WTC11 (cell line): Measurements from ENCODE around the gene UBE2E1. TPM values are rescaled to one million over a fixed set of nuclear protein-coding genes. Genes with fewer than 3 reads are reported as not detected.
A peak's percentile ranks its signal among the peaks of the same experiment; 100 is the strongest.

Source experiments
- ATAC-seq: fragments of 200-7000 bp; cut with Tn5 transposase; 2 replicates; pipeline ENCODE4 v1.10.0; 2021; ENCODE audit warnings: mild to moderate bottlenecking, moderate library complexity
- CTCF ChIA-PET: fragments of 300-600 bp; sonication (Branson Sonifier 250); formaldehyde crosslinking; loops from one replicate; lab custom pipeline; 2021; ENCODE audit warnings: antibody characterized with exemption; lab: Charles Lee
- POLR2A ChIA-PET: fragments of 350-600 bp; sonication (Branson Sonifier 250); formaldehyde crosslinking; loops from one replicate; lab custom pipeline; 2021; ENCODE audit warnings: antibody characterized with exemption; lab: Charles Lee
- DNase-seq: peaks from one replicate; pipeline ENCODE4 v3.0.0; 2021; ENCODE audit warnings: low spot score
- H3K27ac Mint-ChIP-seq: 2 replicates; pipeline ENCODE4 v1.8.0; 2021; ENCODE audit warnings: mixed read lengths
- H3K27me3 Mint-ChIP-seq: 2 replicates; pipeline ENCODE4 v1.8.0; 2021; ENCODE audit warnings: low read depth, mild to moderate bottlenecking, moderate library complexity, mixed read lengths
- H3K36me3 Mint-ChIP-seq: 2 replicates; pipeline ENCODE4 v1.8.0; 2021; ENCODE audit warnings: mixed read lengths
- H3K4me1 Mint-ChIP-seq: 2 replicates; pipeline ENCODE4 v1.8.0; 2022; ENCODE audit warnings: mixed read lengths
- H3K4me3 Mint-ChIP-seq: 2 replicates; pipeline ENCODE4 v1.8.0; 2021; ENCODE audit warnings: mild to moderate bottlenecking, moderate library complexity, mixed read lengths
- H3K9me3 Mint-ChIP-seq: 2 replicates; pipeline ENCODE4 v1.8.0; 2021; ENCODE audit warnings: mixed read lengths
- ATF1 ChIP-seq: sonication (generic); formaldehyde crosslinking; IDR thresholded peaks from 2 replicates; pipeline ENCODE4 v1.8.1; 2023; ENCODE audit warnings: mild to moderate bottlenecking, moderate library complexity, missing genetic modification reagents
- ATF2 ChIP-seq: sonication (generic); formaldehyde crosslinking; IDR thresholded peaks from 2 replicates; pipeline ENCODE4 v1.8.1; 2022; ENCODE audit warnings: low read depth, missing genetic modification reagents, borderline replicate concordance
- ATF6 ChIP-seq: sonication (generic); formaldehyde crosslinking; IDR thresholded peaks from 2 replicates; pipeline ENCODE4 v1.8.1; 2023; ENCODE audit warnings: mild to moderate bottlenecking, missing genetic modification reagents
- CDX4 ChIP-seq: fragments of 250-450 bp; sonication (Bioruptor Pico); IDR thresholded peaks from 2 replicates; pipeline ENCODE4 v1.9.0; 2021; ENCODE audit warnings: moderate library complexity, mild to moderate bottlenecking, inconsistent platforms, borderline replicate concordance
- CREM ChIP-seq: sonication (generic); formaldehyde crosslinking; IDR thresholded peaks from 2 replicates; pipeline ENCODE4 v1.8.1; 2022; ENCODE audit warnings: mild to moderate bottlenecking, missing genetic modification reagents, moderate library complexity
- E2F1 ChIP-seq: sonication (generic); formaldehyde crosslinking; IDR thresholded peaks from 2 replicates; pipeline ENCODE4 v1.8.0; 2022; ENCODE audit warnings: mild to moderate bottlenecking, missing genetic modification reagents
- ETV6 ChIP-seq: sonication (generic); formaldehyde crosslinking; IDR thresholded peaks from 2 replicates; pipeline ENCODE4 v1.8.1; 2022; ENCODE audit warnings: mild to moderate bottlenecking, missing genetic modification reagents
- FOXJ3 ChIP-seq: sonication (generic); formaldehyde crosslinking; IDR thresholded peaks from 2 replicates; pipeline ENCODE4 v1.9.0; 2021; ENCODE audit warnings: missing genetic modification reagents, mild to moderate bottlenecking, borderline replicate concordance
- FOXP1 ChIP-seq: sonication (generic); formaldehyde crosslinking; IDR thresholded peaks from 2 replicates; pipeline ENCODE4 v1.8.0; 2022; ENCODE audit warnings: missing genetic modification reagents, mild to moderate bottlenecking, moderate library complexity, borderline replicate concordance
- MAX ChIP-seq: sonication (generic); formaldehyde crosslinking; IDR thresholded peaks from 2 replicates; pipeline ENCODE4 v1.8.0; 2022; ENCODE audit warnings: mild to moderate bottlenecking, missing genetic modification reagents
- MLX ChIP-seq: sonication (generic); formaldehyde crosslinking; IDR thresholded peaks from 2 replicates; pipeline ENCODE4 v1.8.1; 2023; ENCODE audit warnings: mild to moderate bottlenecking, missing genetic modification reagents, moderate library complexity
- MYBL2 ChIP-seq: sonication (generic); formaldehyde crosslinking; IDR thresholded peaks from 2 replicates; pipeline ENCODE4 v1.8.1; 2023; ENCODE audit warnings: mild to moderate bottlenecking, moderate library complexity, missing genetic modification reagents
- NFYB ChIP-seq: sonication (generic); formaldehyde crosslinking; conservative IDR thresholded peaks from 2 replicates; pipeline ENCODE4 v1.8.0; 2022; ENCODE audit warnings: low read depth, missing genetic modification reagents
- NR1H2 ChIP-seq: sonication (generic); formaldehyde crosslinking; IDR thresholded peaks from 2 replicates; pipeline ENCODE4 v1.9.0; 2021; ENCODE audit warnings: mild to moderate bottlenecking, moderate library complexity, missing genetic modification reagents
- PREB ChIP-seq: sonication (generic); formaldehyde crosslinking; IDR thresholded peaks from 2 replicates; pipeline ENCODE4 v1.8.1; 2022; ENCODE audit warnings: mild to moderate bottlenecking, missing genetic modification reagents, moderate library complexity, borderline replicate concordance
- TEAD1 ChIP-seq: sonication (generic); formaldehyde crosslinking; IDR thresholded peaks from 2 replicates; pipeline ENCODE4 v1.8.0; 2022; ENCODE audit warnings: mild to moderate bottlenecking, missing genetic modification reagents
- TP53 ChIP-seq: sonication (generic); formaldehyde crosslinking; IDR thresholded peaks from 2 replicates; pipeline ENCODE4 v1.8.1; 2023; ENCODE audit warnings: mild to moderate bottlenecking, missing genetic modification reagents
- ZMAT4 ChIP-seq: fragments of 250-450 bp; sonication (Bioruptor Pico); IDR thresholded peaks from 2 replicates; pipeline ENCODE4 v1.9.0; 2021; ENCODE audit warnings: mild to moderate bottlenecking
- ZNF281 ChIP-seq: sonication (generic); formaldehyde crosslinking; IDR thresholded peaks from 2 replicates; pipeline ENCODE4 v1.8.0; 2023; ENCODE audit warnings: mild to moderate bottlenecking, missing genetic modification reagents
- ZNF416 ChIP-seq: fragments of 250-450 bp; sonication (Bioruptor Pico); IDR thresholded peaks from 2 replicates; pipeline ENCODE4 v1.9.0; 2021; ENCODE audit warnings: mild to moderate bottlenecking, inconsistent platforms
- ZSCAN18 ChIP-seq: fragments of 250-450 bp; sonication (Bioruptor Pico); IDR thresholded peaks from 2 replicates; pipeline ENCODE4 v2.1.2; 2022; ENCODE audit warnings: mild to moderate bottlenecking, moderate library complexity
- total RNA-seq: library from RNA; stranded (reverse); gene quantifications from 3 replicates; pipeline ENCODE4 v1.2.3, GENCODE V29; 2021

The UBE2E1 gene
- total RNA-seq, 1 experiment from 2014 or later, result 121 TPM

GRCh38 chr3:23921052-23921511 lies 115.3 kb downstream of the UBE2E1 start (continued):
- no peak for TF ChIP-seq ZNF281
- no peak for TF ChIP-seq CREM (CRISPR knock-in tag)

GRCh38 chr3:23923786-23924185 lies 118.0 kb downstream of the UBE2E1 start:
- DNase-seq, result no peak
- ATAC-seq, result peak; percentile 28
- Mint-ChIP-seq H3K4me1 (peaks cover 30% of the 10 kb centered on the region), H3K4me3 (no peak overlapping the region), H3K9me3 (no peaks in the 10 kb centered on the region), H3K27ac (peak overlapping the region; percentile 67; the same call in 1 of the 2 replicates), H3K36me3 (peaks cover 19% of the 10 kb centered on the region)
- POLR2A ChIA-PET, result interaction anchor here (0.6 kb wide), 1 partner anchor 1348 kb away, joined by 4 read pairs; no protein-coding TSS in a partner anchor
- CTCF ChIA-PET, result interaction anchor here (0.6 to 1.9 kb wide), 3 partner anchors 20 to 341 kb away, joined by 3 to 4 read pairs (median 3); no protein-coding TSS in a partner anchor
- TF ChIP-seq FOXJ3 (CRISPR knock-in tag) (no peak), E2F1 (no peak), ZNF416 (no peak)
- TF ChIP-seq, all 79 proteins: peak for 0
- no peaks in the 10 kb centered on the region for H3K27me3 Mint-ChIP-seq

GRCh38 chr3:23926246-23926645 lies 120.5 kb downstream of the UBE2E1 start:
- Mint-ChIP-seq H3K27ac (no peak overlapping the region), H3K36me3 (no peaks in the 10 kb centered on the region), H3K4me1 (peaks cover 16% of the 10 kb centered on the region), H3K27me3 (no peaks in the 10 kb centered on the region), H3K4me3 (no peak overlapping the region), H3K9me3 (no peaks in the 10 kb centered on the region)
- DNase-seq (no peak), ATAC-seq (no peak)
- ChIA-PET CTCF (no interaction called here), POLR2A (interaction anchor here (2.0 to 2.3 kb wide), 2 partner anchors 9 kb away, joined by 7 to 17 read pairs; partner anchors contain the start of genes NKIRAS1 and RPL15)
- no peak for TF ChIP-seq MLX
- no peak for TF ChIP-seq ZSCAN18
- no peak for TF ChIP-seq ETV6
- TF ChIP-seq ZMAT4 (CRISPR knock-in tag), result no peak
- no peak for TF ChIP-seq MAX (CRISPR knock-in tag)
- no peak for TF ChIP-seq ATF1
- TF ChIP-seq ATF6 (CRISPR knock-in tag), result no peak
- TF ChIP-seq CDX4 (CRISPR knock-in tag), result no peak
- TF ChIP-seq TP53 (CRISPR knock-in tag), result no peak
- TF ChIP-seq FOXP1 (CRISPR knock-in tag), result no peak
- TF ChIP-seq TEAD1 (CRISPR knock-in tag), result no peak
- TF ChIP-seq NFYB (CRISPR knock-in tag), result no peak
- TF ChIP-seq PREB (CRISPR knock-in tag), result no peak
- TF ChIP-seq ATF2 (CRISPR knock-in tag), result no peak
- no peak for TF ChIP-seq MYBL2 (CRISPR knock-in tag)
- TF ChIP-seq NR1H2, result no peak
